Stimulated activated CD8-positive, alpha-beta memory T cell treated with anti-CD3 and anti-CD28 coated beads, Interleukin-7, amount 100 ng/mL, for 1 hour (primary cell): Measurements from ENCODE around the gene KIF2A.

ENCODE experiments used
- DNase-seq, 2 donors: peaks; one replicate each; pipeline ENCODE4 v3.0.0-alpha.2; 2020; ENCODE audit warnings: low read depth in 2 of 2

KIF2A gene

DNA sequence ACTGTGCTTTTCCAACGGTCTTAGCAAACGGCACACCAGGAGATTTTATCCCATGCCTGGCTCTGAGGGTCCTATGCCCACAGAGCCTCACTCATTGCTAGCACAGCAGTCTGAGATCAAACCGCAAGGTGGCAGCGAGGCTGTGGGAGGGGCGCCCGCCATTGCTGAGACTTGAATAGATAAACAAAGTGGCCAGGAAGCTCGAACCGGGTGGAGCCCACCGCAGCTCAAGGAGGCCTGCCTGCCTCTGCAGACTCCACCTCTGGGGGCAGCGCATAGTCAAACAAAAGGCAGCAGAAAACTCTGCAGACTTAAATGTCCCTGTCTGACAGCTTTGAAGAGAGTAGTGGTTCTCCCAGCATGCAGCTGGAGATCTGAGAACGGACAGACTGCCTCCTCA, 14.2 kb upstream of the KIF2A start:
- peak; percentile 24 to 52 for DNase-seq

DNA sequence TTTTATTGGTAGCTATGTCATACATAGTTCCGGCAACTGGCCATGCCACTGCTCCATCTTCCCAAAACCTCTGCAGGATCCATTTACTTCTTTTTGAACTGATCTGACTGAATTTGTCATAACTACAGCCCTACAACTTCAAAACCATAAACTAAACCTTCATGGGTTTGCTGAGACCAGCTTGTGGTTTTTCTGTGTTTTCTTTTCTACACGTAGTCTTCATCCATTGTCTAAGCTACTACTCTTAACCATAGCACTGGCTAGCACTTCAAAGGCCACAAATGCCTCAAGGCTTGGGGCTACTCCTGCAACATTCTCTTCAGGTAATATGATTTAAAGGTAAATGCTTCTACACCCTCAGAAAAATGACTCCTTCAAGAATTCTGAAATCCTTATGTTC, 9.0 kb upstream of the KIF2A start:
- DNase-seq = no peak

DNA sequence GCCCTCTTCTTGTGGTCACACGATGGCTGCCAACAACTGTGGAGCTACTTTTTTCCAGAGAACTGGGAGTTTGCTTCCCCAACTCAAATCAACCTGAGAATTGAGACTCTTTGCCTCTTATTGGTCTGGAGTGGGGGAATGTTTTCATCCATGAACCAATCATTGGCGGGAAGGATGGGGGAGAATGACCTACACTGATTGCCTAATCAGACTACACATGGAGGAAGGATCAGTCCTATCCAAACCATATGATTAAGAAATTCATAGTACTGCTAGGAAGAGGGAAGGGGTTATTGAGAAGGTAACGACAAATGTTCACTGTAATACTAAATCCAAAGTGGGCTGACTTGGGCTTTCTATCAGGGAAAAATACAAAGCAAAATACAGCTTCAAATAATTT, 7.9 kb upstream of the KIF2A start:
- DNase-seq = no peak

DNA sequence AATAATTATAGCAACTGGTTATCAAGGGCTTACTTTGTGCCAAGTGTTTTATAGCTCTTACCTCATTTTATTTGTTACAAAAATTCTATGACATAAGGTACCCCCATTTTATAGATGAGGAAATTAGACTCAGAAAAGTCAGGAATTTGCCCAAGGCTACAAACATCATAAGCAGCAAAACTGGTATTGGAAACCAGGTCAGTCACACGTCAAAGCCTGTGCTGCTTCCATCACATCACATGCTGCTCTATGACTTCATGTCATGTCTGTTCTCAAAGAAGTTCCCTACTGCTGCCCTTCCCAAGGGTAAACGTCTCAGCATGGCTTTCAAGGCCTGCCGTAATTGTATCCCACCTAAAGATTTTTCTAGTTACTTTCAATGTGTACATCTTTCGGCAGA, 6.9 kb upstream of the KIF2A start:
- DNase-seq = no peak

DNA sequence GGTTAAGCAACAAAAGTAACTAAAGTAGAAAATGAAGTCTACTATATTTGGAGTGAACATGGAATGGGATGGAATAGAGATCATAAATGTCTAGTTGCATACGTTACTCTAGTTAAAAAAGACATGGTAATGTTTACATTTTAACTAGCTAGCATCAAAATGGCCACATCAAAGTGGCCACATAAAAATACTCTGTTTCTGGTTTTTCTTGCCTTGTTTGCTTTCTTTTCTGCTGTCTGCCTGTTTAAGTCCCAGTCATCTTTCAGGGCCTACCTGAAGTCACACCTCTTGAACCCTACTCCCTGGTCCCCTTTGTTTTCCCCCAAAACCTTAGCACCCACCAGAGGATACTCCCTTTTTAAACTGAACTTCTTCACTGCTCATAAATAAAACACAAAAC, 6.4 kb upstream of the KIF2A start:
- DNase-seq = no peak

DNA sequence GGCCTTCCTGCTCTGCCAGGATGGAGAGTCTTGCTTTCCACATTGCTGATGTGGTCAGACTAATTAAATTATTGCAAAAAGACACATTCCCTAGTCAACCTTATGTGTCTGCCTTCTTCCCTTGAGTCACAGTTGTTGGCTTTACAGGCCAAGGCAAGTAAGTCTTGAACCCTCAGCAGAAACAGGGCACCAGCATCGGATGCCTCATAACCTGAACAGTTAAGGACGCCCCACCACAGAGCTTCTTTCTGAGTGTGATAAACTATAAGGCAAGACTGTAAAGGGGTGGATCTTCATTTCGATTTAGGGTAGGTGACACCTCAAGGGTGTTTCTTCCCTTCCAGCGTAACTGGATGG, 670 bp upstream of the KIF2A start:
- DNase-seq = no peak

DNA sequence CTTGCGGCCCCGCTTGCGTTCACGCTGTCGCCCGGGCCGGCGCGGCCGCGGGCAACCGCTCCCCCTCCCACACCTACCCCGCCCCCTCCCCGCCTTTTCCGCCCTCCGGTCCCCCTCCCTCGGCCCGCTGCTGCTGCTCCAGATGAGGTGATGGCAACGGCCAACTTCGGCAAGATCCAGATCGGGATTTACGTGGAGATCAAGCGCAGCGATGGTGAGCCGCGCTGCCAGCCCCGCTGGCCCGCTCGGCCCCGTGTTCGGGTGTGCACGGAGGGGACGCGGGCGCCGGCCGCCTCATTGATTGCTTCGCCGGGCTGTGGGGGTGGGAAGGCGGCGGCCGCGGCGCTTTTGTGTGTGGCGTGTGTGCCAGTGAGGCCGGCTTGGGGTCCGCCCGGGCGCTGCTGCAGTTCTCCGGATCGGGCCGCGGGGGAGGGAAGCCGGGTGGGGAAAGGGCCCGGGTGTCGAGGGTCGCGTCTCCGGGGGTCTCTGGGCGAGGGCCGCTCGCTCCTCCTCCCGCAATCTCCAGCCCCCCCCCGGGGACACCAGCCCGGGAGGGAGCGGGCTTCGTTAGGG, 403 bp downstream of the KIF2A start:
- peak in 1 of 2 donors; percentile 4 for DNase-seq

DNA sequence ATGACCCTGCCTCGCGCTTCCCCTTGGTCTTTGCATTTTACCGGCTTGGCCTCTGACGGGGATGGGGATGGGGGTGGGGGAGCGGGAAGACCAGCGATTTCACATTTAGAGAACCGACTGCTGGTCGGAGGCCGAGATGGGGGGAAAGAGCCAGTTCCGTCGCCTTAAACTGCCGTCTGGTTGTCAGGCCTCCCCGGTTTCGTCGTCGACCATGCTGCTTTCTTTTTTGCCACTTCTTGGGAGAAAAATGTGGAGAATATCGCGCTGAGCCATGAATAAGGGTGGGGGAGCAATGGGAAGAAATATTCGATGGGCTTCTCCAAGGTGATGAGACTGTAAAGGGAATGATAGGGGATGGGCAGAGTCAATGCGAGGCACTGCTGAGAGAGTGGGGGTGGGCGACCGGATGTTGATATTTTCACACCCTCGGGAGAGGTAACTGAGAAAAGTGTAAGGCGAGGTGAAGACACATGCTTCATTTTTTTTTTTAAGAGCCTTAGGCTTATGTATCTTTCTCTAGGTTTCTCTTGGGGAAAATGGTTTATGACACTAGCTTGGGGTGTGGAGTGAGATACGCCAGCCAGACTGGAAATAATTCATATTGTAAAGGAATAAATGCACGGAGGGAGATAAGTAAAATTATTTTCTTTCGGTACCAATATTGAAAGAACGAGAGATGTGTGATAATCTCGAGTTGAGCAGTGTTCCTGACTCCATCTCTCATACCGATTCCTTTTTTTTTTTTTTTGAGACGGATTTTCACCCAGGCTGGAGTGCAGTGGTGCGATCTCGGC, 1.1 kb downstream of the KIF2A start:
- peak; percentile 26 to 31 for DNase-seq

DNA sequence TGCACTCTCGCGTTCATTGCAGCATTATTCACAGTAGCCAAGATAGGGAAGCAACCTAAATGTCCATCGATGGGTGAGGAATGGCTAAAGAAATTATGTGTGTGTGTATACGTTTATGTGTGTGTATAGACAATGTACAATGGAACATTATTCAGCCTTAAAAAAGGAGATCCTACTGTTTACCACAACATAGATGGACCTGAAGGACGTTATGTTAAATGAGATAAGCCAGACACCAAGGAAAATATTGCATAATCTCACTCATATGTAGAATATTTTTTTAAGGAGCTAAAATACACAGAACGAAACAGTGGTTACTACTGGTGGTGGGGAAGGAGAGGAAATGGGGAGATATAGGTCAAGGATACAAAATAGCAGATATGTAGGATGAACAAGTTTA, 2.4 kb downstream of the KIF2A start:
- DNase-seq = no peak

DNA sequence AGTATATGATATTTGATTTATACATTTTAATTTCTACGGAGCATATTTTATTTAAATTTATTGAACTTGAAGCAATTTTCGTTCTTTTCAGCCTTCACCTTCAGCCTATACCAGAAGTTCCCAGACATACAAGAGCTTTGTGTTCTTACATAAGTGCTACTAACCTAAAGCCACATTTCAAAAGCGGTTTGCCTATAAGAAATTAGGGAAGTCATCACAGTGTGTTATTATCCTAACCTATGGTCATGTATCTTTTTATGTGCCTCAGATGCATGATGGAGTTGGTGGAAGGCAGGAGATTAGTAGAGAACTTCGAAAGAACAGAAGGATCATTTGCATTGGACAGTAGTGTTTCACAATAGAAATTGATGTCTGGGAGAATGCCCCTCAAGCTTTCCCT, 3.1 kb downstream of the KIF2A start:
- no peak for DNase-seq

DNA sequence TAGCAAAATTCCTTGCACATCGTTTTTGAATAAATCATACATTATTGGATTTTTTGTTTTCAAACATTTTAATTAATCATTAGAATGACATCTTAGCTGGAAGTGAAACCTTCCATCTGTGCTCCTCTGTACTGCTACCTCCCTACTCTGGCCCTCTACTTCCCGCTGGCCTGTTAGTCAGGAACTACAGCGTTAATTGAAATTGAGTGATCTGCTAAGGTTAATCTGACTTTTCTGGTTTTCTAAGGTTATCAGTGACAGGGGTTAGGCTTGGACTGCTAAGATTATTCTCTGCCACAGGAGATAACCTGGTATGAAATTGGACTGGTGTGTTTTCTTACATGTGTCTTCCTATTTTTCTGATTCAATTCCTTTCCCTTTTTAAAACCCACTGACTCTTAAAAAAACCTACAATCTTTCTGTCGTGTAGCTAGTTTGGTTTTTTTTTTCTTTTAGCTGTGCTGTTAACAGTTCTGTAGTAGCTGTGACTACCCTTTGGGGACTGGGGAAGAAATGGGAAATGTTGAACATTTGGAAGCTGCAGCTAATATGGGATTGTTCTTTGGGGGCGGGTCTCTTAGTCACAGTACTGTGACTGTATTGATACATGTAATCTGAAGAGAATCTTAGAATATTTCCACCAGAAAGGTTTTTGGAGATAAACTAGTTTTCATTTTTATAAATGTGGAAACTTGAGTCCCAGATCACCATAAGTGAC, 4.6 kb downstream of the KIF2A start:
- DNase-seq = no peak

DNA sequence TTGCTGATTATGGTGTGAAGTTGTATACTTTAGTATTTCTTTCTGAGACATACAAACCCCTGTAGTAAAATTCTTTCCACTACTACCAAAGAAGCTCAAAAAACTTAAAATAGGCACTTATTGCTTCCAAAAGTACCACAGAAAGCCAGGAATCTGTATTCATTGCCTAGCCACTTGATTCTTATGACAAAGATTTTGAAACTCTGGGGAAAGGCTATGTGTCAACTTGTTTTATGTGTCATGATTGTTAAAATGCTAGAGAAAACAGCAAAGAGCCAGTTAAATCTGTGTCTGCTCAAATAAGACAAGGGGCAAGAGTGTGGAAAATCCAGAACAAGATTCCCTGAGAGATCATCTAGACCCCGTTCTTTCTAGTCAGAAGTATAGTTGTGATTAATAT, 6.0 kb downstream of the KIF2A start:
- no peak for DNase-seq

DNA sequence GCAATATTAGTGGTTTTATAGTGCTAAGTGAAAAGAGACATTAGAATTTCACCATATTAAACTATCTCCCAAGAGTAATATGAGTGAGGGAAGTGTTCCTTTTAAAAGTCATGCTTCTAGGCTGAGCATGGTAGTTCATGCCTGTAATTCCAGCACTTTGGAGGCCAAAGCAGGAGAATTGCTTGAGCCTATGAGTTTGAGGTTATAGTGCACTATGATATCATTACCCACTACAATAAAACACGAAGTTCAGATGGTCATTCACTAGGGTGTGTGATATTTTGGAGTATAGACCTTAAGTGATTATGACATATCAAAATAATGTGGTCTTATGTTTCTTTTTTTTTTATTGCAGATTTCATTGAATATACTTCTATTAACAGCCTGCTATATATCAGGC, 6.7 kb downstream of the KIF2A start:
- DNase-seq = no peak

DNA sequence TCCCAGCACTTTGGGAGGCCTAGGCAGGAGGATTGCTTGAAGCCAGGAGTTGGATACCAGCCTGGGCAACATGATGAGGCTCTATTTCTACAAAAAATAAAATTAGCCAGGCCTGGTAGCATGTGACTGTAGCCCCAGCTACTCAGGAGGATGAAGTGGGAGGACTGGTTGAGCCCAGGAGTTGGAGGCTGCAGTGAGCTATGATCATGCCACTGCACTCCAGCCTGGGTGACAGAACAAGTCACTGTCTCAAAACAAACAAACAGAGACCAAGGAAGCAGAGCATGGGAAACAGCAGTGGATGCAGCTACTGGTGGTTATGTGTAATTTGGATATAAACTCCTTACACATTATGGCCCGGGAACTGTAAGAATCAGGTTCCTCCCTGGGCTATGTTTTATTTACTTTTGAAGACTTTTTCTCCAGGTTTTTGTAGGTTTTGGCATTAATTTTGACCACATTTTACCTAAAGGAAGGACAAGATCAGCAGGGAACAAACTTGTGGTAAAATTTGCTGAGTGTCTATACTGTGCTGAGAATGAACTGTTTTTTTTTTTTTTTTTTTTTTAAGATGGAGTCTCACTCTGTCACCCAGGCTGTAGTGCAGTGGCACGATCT, 8.3 kb downstream of the KIF2A start:
- no peak for DNase-seq

DNA sequence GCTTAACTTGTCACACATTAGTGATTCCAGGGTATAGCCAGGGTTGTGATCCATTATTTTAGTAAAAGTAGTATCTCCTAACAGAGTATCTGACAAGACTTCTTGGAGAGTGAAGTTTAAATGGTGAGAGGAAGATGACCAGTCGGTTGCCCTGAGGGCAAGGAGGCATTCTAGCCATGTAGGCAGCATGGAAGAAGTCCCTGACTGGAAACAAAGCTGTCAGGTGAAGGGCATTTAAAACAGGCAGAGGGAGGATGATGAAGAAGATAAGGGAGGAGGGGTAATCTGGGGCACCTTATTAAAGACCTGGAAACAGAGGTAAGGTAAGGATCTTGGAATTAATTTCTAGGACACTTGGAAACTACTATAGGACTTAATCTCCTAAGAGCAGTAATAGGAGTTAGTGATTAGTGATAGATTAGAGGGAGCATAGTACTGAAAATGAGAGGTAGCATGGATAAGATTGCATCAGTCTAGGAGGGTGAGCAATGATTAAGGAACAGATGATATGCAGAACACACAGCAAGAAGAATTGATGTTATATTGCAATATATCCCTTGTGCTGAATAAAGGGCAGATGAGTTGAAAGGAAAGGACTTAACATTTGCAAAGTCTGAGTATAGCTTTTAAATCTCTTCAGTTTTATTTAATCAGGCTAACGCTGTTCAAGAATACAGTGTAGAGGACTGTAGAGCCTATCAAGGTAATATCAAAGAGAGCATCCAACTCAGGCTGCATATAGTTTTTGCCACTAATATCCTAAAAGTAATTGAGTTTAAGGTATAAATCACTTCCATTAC, 9.6 kb downstream of the KIF2A start:
- no peak for DNase-seq

DNA sequence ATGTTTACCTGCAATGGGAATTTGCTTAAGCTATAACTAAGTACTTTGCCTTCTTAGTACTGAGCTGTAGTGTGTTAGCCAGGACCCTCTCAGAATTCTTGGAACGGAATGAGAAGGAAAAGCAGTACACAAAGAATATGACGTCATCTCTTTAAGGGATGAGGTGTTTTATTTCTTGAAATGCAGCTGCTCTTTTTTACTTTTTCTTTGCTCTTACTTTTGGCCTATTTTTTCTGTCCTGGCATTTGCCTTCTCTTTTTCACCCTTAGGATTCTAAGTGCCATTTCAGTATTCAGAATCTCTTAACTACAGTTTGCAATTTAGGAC, 10.1 kb downstream of the KIF2A start:
- DNase-seq = no peak

DNA sequence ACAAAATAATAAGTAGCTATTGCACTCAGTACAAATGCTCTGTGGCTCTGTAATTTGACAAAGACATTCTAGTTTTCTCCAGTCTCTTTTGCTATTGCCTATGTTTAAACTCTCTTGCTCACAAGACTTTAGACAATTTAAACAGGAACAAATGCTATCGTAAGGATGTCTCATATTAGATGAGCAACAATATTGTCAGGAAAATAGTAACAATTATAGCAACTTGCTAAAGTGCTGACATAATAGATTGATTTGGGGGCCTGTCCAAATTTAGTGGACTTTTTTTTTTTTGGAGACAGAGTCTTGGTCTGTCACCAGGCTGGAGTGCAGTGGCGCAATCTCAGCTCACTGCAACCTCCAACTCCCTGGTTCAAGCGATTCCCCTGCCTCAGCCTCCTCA, 11.8 kb downstream of the KIF2A start:
- DNase-seq = no peak

DNA sequence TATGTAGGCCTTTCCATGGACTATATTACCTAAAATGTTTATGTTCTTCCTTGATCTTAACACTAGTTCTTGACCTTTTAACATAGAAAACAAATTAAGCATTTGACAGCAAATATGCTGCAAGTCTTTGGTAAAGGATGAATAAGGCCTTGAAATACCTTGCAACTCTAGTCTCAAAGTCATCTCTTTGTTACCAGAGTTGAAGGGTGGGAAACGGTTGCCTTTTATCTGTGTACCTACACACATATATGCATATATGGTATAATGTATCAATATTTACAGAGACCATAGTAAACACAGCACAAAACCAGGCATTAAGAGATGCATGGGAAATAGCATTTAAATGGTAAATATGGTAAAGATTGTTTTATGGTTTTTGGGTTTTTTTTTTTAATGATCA, 16.5 kb downstream of the KIF2A start:
- DNase-seq = no peak

DNA sequence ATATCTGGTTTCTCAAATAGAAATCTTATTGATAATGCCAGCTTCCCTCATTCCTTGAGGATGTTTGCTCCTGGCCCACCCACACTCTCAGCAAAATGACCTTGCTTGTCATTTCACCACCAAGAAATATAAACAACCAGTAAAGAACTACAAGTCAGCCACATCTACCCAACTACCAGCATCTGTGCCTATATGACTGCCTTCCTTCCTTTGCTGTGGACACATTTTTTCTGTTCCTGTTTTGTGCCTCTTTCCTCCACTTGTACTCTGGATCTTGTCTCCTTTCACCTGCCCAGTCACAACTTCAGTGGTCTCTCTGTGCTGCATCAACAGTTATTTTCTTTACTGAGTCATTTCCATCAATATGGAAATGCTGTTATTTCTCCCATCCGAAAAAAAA, 20.3 kb downstream of the KIF2A start:
- no peak for DNase-seq

DNA sequence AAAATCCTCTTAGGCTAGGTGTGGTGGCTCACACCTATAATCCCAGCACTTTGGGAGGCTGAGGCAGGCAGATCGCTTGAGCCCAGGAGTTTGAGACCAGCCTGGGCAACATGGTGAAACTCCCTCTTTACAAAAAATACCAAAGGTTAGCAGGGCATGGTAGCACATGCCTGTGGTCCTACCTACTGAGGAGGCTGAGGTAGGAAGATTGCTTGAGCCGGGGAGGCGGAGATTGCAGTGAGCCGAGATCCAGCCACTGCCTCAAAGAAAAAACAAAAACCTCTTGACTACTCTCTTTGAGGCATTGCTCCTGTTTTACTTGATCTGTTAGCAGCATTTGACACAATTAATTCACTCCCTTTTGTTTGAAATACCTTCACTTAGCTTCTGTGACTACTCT, 20.7 kb downstream of the KIF2A start:
- DNase-seq = no peak

DNA sequence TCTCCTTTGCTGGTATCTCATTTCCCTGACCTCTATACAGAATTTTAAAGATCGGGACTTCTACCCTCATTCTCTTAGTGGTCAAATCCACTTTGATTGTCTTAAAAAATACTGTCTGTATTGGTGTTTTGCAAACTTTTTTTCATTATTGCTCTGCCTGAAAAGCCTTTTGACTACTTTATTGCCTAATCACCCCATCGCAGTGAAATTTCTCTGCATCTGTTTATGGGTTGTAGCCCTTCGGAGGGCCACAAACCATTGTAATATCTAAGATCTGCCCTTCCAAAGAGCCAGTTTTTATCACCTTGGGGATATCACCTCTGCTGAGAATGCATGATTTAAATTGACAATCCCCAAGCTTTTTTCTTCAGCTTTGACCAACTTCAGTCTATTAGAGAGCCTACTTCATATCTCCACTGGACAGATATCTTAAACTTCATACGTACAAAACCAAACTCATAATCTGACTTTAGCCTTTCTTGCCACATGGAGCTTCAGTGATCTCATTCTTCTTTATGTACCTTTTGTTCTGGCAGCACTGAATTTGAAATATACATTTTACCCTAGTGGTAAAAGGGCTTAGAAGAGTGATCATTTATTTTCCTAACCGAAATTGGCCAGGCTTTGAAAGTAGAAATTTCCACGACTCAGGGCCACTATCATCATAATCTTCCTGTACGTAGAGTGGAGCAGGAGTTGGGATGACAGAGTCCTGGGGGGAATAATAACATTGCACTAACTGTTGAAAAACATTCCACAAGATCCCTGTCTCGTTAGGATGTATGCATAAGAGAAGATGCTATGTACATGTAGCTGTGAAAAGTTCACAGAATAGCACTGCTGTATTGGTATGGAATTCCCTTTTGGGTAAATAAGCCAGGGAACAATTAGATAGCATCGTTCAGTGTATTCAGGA, 21.4 kb downstream of the KIF2A start:
- no peak for DNase-seq
